ENCODE data around the gene GLP2R. TPM values are rescaled to one million over a fixed set of nuclear protein-coding genes. Genes with fewer than 3 reads are reported as not detected.
A peak's percentile ranks its signal among the peaks of the same experiment; 100 is the strongest.

Gene GLP2R
- total and polyA plus RNA-seq, 2 of the 13 experiments (the other 11 are each of a cell fraction or from before 2014, with no cell fraction given), result 0.65 to 1.4 TPM

DNA sequence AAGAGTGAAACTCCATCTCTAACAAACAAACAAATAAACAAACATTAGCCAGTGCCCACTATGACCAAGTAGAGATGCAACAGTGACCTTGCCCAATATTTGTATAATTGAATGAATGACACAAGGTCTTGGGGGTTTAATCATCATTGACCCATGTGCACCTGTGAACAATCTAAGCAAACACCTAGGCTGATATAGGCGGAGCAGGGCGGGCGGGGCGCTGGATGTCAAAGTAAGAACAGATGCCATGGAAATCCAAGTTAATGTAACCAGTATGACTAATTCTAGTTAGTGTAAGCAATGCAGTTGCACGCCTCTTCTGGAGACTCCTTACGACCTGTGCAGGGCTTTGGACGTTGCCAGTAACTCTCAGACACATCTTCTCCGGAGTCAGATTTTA lies 61.8 kb downstream of the GLP2R start (continued):
- no peak for TF ChIP-seq MXD4 (CRISPR knock-in tag; IDR thresholded peaks at IDR 0.05)
- TF ChIP-seq KDM6A (CRISPR knock-in tag; IDR thresholded peaks at IDR 0.05; ENCODE audit: low read depth), result no peak
- TF ChIP-seq ZNF160 (CRISPR knock-in tag; IDR thresholded peaks at IDR 0.05), result no peak
- no peak for TF ChIP-seq CAMTA2 (CRISPR knock-in tag; IDR thresholded peaks at IDR 0.05; ENCODE audit: borderline replicate concordance)

- no TSS peak for BruUV-seq (replicated peaks)
- FAIRE-seq (no peak), ATAC-seq (peak; percentile 76), DNase-seq (ENCODE audit: low spot score) (peak; percentile 6)
- CTCF ChIA-PET (ENCODE audit: low intra/inter-chr PET ratio, low total read pairs), result no interaction called here
- TF ChIP-seq, protein P1, sequence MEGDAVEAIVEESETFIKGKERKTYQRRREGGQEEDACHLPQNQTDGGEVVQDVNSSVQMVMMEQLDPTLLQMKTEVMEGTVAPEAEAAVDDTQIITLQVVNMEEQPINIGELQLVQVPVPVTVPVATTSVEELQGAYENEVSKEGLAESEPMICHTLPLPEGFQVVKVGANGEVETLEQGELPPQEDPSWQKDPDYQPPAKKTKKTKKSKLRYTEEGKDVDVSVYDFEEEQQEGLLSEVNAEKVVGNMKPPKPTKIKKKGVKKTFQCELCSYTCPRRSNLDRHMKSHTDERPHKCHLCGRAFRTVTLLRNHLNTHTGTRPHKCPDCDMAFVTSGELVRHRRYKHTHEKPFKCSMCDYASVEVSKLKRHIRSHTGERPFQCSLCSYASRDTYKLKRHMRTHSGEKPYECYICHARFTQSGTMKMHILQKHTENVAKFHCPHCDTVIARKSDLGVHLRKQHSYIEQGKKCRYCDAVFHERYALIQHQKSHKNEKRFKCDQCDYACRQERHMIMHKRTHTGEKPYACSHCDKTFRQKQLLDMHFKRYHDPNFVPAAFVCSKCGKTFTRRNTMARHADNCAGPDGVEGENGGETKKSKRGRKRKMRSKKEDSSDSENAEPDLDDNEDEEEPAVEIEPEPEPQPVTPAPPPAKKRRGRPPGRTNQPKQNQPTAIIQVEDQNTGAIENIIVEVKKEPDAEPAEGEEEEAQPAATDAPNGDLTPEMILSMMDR (CRISPR knock-in tag; IDR thresholded peaks at IDR 0.05), result peak; percentile 60
- TF ChIP-seq ZNF772 (CRISPR knock-in tag; IDR thresholded peaks at IDR 0.05), result no peak
- Histone ChIP-seq H3K27ac (ENCODE audit: extremely low read length, insufficient read depth, low read length) (no peak overlapping the region), H3K9ac (ENCODE audit: insufficient read depth, low read depth, low read length) (no peak overlapping the region), H3K4me2 (ENCODE audit: low read depth, low read length) (no peak overlapping the region), H3K79me2 (ENCODE audit: insufficient read depth, low read length) (no peaks in the 10 kb centered on the region), H3K9me3 (ENCODE audit: low read length) (no peaks in the 10 kb centered on the region), H3K27me3 (ENCODE audit: control insufficient read depth in 1 of 2, insufficient read depth in 2 of 2, low read length in 2 of 2) (no peaks in the 10 kb centered on the region; a peak in 1 of 5 replicates), H3K4me3 (replicated peaks in 1 of 3; ENCODE audit: insufficient read depth in 1 of 3, low read depth in 2 of 3, low read length in 3 of 3) (no peak overlapping the region), H3K36me3 (replicated peaks in 1 of 2; ENCODE audit: control insufficient read depth in 1 of 2, insufficient read depth in 2 of 2, low read length in 2 of 2) (no peaks in the 10 kb centered on the region), H4K20me1 (ENCODE audit: insufficient read depth, low read length) (no peaks in the 10 kb centered on the region), H2AFZ (ENCODE audit: low read length) (no peak overlapping the region), H3K4me1 (ENCODE audit: insufficient read depth, low read length) (no peaks in the 10 kb centered on the region)
- in situ Hi-C loops (cut with HindIII; ENCODE audit: extremely low pct_ligation_motif_present, low pct_unique_long_range_greater_than_20kb) (no loop called here), intact Hi-C loops (cut with micrococcal nuclease; ENCODE audit: unreplicated experiment) (no loop called here)
- POLR2A ChIA-PET, result no interaction called here
- 0% methylated on average over 1 of the region's 2 CpGs for WGBS (ENCODE audit: low lambda C conversion rate)
These were observed 64.4 kb downstream of the GLP2R start for GRCh38 chr17:9890124-9890523.
